GM12892 (cell line): ENCODE data around the gene USP17L26. TPM values are rescaled to one million over a fixed set of nuclear protein-coding genes. Genes with fewer than 3 reads are reported as not detected.
"Not testable (repeated sequence)": the region's sequence is repeated elsewhere in the genome, so short reads cannot be mapped to it uniquely, and the experiment has no call there.

Experiments used
- DNase-seq: peaks from one replicate; pipeline ENCODE4 v3.0.0; 2011; ENCODE audit not compliant: insufficient read length
- FAIRE-seq: peaks from 2 replicates; lab custom pipeline; 2011; peaks lifted over from hg19 to GRCh38; lab: Jason Lieb, UNC
- POLR2A ChIP-seq: IDR thresholded peaks from 2 replicates; pipeline ENCODE4 v1.6.1; 2011; ENCODE audit warnings: low read depth, low read length, control low read depth
- POLR2AphosphoS5 ChIP-seq: IDR thresholded peaks from 2 replicates; pipeline ENCODE4 v1.6.1; 2011; ENCODE audit warnings: low read depth, low read length, control low read depth
- TAF1 ChIP-seq: IDR thresholded peaks from 2 replicates; pipeline ENCODE4 v1.6.1; 2011; ENCODE audit warnings: low read depth, mild to moderate bottlenecking, control low read depth, low read length, borderline replicate concordance
- polyA plus RNA-seq: library from polyadenylated mRNA; unstranded; fragments of >200 nt; gene quantifications from one replicate; pipeline ENCODE4 v1.2.1, GENCODE V29; 2012; ENCODE audit warnings: missing spikeins, inconsistent platforms; ENCODE audit not compliant: missing spikeins

USP17L26 gene, protein sequence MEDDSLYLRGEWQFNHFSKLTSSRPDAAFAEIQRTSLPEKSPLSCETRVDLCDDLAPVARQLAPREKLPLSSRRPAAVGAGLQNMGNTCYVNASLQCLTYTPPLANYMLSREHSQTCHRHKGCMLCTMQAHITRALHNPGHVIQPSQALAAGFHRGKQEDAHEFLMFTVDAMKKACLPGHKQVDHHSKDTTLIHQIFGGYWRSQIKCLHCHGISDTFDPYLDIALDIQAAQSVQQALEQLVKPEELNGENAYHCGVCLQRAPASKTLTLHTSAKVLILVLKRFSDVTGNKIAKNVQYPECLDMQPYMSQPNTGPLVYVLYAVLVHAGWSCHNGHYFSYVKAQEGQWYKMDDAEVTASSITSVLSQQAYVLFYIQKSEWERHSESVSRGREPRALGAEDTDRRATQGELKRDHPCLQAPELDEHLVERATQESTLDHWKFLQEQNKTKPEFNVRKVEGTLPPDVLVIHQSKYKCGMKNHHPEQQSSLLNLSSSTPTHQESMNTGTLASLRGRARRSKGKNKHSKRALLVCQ
- not detected for polyA plus RNA-seq

DNA sequence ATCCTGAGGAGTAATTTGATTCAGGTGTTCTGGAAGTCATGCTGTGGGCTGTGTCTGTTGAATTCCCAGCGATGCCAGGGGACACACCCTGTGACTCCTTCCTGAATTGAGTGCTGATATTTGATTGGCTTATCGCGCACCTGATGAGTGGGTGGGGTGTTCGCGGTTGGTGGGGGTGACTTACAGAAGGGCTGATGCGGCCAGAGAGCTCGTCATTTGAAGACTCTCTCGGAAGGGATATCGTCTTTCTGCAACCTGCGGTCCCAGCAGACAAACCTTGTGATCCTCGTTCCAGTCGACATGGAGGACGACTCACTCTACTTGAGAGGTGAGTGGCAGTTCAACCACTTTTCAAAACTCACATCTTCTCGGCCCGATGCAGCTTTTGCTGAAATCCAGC, at the start of gene USP17L26:
Gene USP17L26, plus strand, starts transcription at position 301 of the 400 bp plus-strand sequence. Its CDS starts 0 bp downstream, at position 301.
- DNase-seq, FAIRE-seq: not testable (repeated sequence)

DNA sequence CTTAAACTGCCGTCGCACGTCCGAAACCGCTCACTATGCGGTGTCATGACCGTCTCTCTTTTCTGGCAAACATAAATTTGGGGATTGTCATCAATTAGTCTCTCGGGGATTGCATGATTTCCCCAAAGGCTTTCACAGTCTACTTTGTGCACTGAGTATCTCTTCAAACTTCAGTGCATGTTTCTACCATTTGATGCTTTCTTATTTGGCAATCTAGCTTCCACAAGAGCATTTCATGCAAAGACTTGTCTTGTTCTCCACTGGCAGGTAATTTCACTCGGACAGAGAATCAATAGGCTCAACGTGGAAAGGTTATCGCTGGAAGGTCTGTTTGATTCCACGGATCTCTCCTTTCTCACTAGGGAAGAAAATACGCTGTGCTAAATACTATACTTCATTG, 10.3 kb upstream of the USP17L26 start:
- DNase-seq, FAIRE-seq: not testable (repeated sequence)

DNA sequence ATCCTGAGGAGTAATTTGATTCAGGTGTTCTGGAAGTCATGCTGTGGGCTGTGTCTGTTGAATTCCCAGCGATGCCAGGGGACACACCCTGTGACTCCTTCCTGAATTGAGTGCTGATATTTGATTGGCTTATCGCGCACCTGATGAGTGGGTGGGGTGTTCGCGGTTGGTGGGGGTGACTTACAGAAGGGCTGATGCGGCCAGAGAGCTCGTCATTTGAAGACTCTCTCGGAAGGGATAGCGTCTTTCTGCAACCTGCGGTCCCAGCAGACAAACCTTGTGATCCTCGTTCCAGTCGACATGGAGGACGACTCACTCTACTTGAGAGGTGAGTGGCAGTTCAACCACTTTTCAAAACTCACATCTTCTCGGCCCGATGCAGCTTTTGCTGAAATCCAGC, 9.6 kb upstream of the USP17L26 start, which contains the start of gene USP17L24:
Gene USP17L24, plus strand, starts transcription at position 301 of the 400 bp plus-strand sequence. Its CDS starts 0 bp downstream, at position 301.
- not testable (repeated sequence) for FAIRE-seq, DNase-seq

DNA sequence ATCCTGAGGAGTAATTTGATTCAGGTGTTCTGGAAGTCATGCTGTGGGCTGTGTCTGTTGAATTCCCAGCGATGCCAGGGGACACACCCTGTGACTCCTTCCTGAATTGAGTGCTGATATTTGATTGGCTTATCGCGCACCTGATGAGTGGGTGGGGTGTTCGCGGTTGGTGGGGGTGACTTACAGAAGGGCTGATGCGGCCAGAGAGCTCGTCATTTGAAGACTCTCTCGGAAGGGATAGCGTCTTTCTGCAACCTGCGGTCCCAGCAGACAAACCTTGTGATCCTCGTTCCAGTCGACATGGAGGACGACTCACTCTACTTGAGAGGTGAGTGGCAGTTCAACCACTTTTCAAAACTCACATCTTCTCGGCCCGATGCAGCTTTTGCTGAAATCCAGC, 4.8 kb upstream of the USP17L26 start, which contains the start of gene USP17L25:
Gene USP17L25, plus strand, starts transcription at position 301 of the 400 bp plus-strand sequence. Its CDS starts 0 bp downstream, at position 301.
- not testable (repeated sequence) for DNase-seq, FAIRE-seq

DNA sequence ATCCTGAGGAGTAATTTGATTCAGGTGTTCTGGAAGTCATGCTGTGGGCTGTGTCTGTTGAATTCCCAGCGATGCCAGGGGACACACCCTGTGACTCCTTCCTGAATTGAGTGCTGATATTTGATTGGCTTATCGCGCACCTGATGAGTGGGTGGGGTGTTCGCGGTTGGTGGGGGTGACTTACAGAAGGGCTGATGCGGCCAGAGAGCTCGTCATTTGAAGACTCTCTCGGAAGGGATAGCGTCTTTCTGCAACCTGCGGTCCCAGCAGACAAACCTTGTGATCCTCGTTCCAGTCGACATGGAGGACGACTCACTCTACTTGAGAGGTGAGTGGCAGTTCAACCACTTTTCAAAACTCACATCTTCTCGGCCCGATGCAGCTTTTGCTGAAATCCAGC, 4.6 kb downstream of the USP17L26 start, which contains the start of gene USP17L5:
Gene USP17L5, plus strand, starts transcription at position 301 of the 400 bp plus-strand sequence. Its CDS starts 0 bp downstream, at position 301.
- FAIRE-seq, DNase-seq: not testable (repeated sequence)

DNA sequence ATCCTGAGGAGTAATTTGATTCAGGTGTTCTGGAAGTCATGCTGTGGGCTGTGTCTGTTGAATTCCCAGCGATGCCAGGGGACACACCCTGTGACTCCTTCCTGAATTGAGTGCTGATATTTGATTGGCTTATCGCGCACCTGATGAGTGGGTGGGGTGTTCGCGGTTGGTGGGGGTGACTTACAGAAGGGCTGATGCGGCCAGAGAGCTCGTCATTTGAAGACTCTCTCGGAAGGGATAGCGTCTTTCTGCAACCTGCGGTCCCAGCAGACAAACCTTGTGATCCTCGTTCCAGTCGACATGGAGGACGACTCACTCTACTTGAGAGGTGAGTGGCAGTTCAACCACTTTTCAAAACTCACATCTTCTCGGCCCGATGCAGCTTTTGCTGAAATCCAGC, 9.4 kb downstream of the USP17L26 start, which contains the start of gene USP17L27:
Gene USP17L27, plus strand, starts transcription at position 301 of the 400 bp plus-strand sequence. Its CDS starts 0 bp downstream, at position 301.
- not testable (repeated sequence) for FAIRE-seq, DNase-seq

DNA sequence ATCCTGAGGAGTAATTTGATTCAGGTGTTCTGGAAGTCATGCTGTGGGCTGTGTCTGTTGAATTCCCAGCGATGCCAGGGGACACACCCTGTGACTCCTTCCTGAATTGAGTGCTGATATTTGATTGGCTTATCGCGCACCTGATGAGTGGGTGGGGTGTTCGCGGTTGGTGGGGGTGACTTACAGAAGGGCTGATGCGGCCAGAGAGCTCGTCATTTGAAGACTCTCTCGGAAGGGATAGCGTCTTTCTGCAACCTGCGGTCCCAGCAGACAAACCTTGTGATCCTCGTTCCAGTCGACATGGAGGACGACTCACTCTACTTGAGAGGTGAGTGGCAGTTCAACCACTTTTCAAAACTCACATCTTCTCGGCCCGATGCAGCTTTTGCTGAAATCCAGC, 14.1 kb downstream of the USP17L26 start, which contains the start of gene USP17L28:
Gene USP17L28, plus strand, starts transcription at position 301 of the 400 bp plus-strand sequence. Its CDS starts 0 bp downstream, at position 301.
- not testable (repeated sequence) for DNase-seq, FAIRE-seq

DNA sequence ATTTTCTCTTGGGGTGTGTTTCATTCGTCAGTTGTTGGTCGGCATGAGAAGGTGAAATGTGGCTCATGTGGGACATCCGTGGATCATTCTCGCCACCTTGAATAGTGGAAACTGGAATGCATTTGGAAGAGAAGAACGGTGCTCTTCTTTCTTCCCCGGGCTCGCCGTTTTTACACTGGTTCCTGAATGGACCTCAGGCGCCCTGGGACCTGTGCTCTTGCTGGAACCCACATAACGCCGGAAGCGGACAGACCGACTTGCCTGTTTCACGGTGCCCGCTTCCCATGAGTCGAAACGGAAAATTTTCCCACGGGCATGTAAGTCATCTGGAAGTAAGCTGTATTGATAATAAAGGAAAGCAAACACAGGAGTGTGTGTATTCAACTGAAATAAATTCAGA, 16.4 kb downstream of the USP17L26 start:
- DNase-seq, FAIRE-seq: not testable (repeated sequence)

DNA sequence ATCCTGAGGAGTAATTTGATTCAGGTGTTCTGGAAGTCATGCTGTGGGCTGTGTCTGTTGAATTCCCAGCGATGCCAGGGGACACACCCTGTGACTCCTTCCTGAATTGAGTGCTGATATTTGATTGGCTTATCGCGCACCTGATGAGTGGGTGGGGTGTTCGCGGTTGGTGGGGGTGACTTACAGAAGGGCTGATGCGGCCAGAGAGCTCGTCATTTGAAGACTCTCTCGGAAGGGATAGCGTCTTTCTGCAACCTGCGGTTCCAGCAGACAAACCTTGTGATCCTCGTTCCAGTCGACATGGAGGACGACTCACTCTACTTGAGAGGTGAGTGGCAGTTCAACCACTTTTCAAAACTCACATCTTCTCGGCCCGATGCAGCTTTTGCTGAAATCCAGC, 18.9 kb downstream of the USP17L26 start, which contains the start of gene USP17L29:
Gene USP17L29, plus strand, starts transcription at position 301 of the 400 bp plus-strand sequence. Its CDS starts 0 bp downstream, at position 301.
- not testable (repeated sequence) for FAIRE-seq, DNase-seq

DNA sequence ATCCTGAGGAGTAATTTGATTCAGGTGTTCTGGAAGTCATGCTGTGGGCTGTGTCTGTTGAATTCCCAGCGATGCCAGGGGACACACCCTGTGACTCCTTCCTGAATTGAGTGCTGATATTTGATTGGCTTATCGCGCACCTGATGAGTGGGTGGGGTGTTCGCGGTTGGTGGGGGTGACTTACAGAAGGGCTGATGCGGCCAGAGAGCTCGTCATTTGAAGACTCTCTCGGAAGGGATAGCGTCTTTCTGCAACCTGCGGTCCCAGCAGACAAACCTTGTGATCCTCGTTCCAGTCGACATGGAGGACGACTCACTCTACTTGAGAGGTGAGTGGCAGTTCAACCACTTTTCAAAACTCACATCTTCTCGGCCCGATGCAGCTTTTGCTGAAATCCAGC, 28.4 kb downstream of the USP17L26 start, which contains the start of gene USP17L30:
Gene USP17L30, plus strand, starts transcription at position 301 of the 400 bp plus-strand sequence. Its CDS starts 0 bp downstream, at position 301.
- FAIRE-seq, DNase-seq: not testable (repeated sequence)

DNA sequence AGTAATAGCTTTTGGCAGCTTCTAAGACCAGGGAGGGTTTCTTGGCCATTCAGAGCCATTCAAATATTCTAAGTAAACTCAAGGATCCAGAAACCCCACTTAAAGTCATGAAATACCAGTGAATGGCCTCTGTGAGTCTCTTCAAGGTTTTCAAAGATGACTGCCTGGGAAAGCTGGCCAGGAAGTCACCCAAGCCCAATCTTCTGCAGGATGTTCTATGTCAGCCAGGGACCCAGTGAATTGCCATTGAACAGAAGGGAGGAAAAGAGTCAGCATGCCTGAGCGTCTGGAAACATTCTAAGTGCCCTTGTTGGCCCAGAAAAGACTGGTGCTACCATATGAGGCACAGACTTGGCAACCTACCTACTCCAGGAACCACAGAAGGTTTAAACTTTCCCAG, 45.4 kb downstream of the USP17L26 start:
- DNase-seq, FAIRE-seq: not testable (repeated sequence)

DNA sequence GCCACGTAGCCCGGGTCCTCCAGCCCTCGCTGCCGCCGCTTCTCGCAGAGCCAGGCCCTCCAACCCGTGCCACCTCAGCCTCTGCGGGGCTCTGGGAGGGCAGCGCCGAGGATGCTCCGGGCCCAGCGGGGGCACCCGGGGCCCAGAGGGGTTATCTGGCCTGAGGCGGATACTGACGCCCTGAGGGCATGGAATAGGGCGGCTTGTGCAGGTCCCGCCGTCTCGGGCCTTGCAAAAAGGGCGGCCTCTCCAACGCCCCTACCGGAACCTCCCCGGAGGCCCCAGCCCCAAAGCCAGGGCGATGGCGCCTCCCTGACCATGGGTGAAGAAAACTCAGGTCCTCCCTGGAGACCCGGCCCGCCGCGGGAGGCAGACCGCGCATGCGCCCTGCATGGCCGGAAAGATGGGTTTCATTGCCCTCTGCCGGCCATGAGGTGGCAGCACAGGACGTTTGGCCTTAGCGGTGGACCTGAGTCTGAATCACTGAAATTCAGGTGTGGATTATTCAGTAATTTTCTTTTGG, 46.6 kb downstream of the USP17L26 start:
- not testable (repeated sequence) for DNase-seq
- FAIRE-seq: peak; percentile 74

DNA sequence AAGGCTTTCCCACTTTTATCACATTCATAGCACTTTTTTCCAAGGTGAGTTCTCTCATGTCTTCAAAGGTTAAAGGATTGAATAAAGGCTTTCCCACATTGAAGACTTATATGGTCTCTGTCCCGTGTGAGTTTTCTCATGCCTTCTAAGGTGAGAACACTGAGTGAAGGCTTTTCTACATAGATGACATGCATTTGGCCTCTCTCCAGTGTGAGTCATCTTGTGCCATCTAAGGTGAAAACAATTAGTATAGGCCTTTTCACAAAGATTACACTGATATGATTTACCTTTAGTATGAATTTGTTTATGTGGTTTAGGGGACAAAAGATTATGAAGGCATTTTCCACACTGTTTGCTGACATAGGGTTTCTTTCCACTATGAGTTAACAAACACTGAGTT, 49.7 kb downstream of the USP17L26 start:
- TF ChIP-seq POLR2A (no peak), TAF1 (no peak), POLR2AphosphoS5 (no peak)
- DNase-seq (no peak), FAIRE-seq (no peak)
